ENCODE results near the gene ACAD11.

GRCh38 chr3:132637590-132637989, 22.0 kb downstream of the ACAD11 start:
- TF ChIP-seq REST (IDR thresholded peaks at IDR 0.05): no peak
- TF ChIP-seq, protein P1, sequence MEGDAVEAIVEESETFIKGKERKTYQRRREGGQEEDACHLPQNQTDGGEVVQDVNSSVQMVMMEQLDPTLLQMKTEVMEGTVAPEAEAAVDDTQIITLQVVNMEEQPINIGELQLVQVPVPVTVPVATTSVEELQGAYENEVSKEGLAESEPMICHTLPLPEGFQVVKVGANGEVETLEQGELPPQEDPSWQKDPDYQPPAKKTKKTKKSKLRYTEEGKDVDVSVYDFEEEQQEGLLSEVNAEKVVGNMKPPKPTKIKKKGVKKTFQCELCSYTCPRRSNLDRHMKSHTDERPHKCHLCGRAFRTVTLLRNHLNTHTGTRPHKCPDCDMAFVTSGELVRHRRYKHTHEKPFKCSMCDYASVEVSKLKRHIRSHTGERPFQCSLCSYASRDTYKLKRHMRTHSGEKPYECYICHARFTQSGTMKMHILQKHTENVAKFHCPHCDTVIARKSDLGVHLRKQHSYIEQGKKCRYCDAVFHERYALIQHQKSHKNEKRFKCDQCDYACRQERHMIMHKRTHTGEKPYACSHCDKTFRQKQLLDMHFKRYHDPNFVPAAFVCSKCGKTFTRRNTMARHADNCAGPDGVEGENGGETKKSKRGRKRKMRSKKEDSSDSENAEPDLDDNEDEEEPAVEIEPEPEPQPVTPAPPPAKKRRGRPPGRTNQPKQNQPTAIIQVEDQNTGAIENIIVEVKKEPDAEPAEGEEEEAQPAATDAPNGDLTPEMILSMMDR (IDR thresholded peaks at IDR 0.05; ENCODE audit: low read depth, low read length, missing input control): no peak
- TF ChIP-seq JUND (IDR thresholded peaks at IDR 0.05): no peak
- TF ChIP-seq GABPA (IDR thresholded peaks at IDR 0.05 in 1 of 2, conservative IDR thresholded peaks at IDR 0.05 in 1 of 2): no peak
- TF ChIP-seq TAF1 (conservative IDR thresholded peaks at IDR 0.05): no peak
- TF ChIP-seq, protein P2, sequence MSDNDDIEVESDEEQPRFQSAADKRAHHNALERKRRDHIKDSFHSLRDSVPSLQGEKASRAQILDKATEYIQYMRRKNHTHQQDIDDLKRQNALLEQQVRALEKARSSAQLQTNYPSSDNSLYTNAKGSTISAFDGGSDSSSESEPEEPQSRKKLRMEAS (IDR thresholded peaks at IDR 0.05): no peak
- no peak for TF ChIP-seq RAD21 (IDR thresholded peaks at IDR 0.05)
- no peak for TF ChIP-seq NR2F2 (IDR thresholded peaks at IDR 0.05)
- TF ChIP-seq SP1 (IDR thresholded peaks at IDR 0.05): no peak
- no peak for TF ChIP-seq YY1 (IDR thresholded peaks at IDR 0.05)
- TF ChIP-seq ATF3 (IDR thresholded peaks at IDR 0.05): no peak
- no peak for TF ChIP-seq ZBTB33 (IDR thresholded peaks at IDR 0.05)

Data from liver (tissue), 3 donors.